ENCODE data around the gene ESYT1. TPM values are rescaled to one million over a fixed set of nuclear protein-coding genes. Genes with fewer than 3 reads are reported as not detected.

ESYT1 gene
- total and polyA plus RNA-seq, 9 of the 15 experiments (the other 6 are each of a cell fraction or from before 2014, with no cell fraction given): 132 to 420 (median 164) TPM

DNA sequence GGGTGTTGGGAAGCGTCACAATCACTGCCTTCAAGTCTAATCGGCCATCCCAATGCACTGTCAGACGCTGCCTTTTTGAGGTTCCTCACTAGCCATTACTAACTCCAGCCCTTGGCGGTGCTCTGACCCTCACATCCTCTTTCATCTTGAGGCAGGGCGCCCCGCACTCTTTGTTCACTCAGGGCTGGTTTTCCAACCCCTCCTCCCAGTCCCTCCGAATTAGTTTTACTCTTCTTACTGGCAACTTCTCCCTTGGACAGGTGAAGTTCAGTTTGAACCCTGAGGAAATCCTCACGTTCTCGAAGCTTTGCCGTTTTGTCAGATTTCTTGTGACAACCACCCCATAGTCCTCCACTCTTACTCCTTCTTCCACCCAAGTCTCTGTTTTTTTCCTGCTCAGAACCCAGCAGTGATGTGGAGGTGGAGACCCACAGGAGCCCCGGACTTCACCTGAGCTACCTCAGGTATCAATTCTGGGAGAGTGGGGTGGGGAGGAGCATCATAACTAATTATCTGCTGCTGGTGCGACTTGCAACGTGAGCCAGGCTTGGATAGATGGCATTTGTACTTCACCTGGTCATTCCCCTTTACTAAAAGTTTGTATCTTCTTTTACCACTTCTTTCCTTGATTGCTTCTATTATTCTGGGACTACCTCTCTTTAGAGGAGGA, 9.2 kb upstream of the ESYT1 start (continued):
- TF ChIP-seq, protein P1, sequence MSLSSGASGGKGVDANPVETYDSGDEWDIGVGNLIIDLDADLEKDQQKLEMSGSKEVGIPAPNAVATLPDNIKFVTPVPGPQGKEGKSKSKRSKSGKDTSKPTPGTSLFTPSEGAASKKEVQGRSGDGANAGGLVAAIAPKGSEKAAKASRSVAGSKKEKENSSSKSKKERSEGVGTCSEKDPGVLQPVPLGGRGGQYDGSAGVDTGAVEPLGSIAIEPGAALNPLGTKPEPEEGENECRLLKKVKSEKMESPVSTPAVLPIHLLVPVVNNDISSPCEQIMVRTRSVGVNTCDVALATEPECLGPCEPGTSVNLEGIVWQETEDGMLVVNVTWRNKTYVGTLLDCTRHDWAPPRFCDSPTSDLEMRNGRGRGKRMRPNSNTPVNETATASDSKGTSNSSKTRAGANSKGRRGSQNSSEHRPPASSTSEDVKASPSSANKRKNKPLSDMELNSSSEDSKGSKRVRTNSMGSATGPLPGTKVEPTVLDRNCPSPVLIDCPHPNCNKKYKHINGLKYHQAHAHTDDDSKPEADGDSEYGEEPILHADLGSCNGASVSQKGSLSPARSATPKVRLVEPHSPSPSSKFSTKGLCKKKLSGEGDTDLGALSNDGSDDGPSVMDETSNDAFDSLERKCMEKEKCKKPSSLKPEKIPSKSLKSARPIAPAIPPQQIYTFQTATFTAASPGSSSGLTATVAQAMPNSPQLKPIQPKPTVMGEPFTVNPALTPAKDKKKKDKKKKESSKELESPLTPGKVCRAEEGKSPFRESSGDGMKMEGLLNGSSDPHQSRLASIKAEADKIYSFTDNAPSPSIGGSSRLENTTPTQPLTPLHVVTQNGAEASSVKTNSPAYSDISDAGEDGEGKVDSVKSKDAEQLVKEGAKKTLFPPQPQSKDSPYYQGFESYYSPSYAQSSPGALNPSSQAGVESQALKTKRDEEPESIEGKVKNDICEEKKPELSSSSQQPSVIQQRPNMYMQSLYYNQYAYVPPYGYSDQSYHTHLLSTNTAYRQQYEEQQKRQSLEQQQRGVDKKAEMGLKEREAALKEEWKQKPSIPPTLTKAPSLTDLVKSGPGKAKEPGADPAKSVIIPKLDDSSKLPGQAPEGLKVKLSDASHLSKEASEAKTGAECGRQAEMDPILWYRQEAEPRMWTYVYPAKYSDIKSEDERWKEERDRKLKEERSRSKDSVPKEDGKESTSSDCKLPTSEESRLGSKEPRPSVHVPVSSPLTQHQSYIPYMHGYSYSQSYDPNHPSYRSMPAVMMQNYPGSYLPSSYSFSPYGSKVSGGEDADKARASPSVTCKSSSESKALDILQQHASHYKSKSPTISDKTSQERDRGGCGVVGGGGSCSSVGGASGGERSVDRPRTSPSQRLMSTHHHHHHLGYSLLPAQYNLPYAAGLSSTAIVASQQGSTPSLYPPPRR (CRISPR knock-in tag; IDR thresholded peaks at IDR 0.05; ENCODE audit: borderline replicate concordance): no peak
- TF ChIP-seq, protein P2, sequence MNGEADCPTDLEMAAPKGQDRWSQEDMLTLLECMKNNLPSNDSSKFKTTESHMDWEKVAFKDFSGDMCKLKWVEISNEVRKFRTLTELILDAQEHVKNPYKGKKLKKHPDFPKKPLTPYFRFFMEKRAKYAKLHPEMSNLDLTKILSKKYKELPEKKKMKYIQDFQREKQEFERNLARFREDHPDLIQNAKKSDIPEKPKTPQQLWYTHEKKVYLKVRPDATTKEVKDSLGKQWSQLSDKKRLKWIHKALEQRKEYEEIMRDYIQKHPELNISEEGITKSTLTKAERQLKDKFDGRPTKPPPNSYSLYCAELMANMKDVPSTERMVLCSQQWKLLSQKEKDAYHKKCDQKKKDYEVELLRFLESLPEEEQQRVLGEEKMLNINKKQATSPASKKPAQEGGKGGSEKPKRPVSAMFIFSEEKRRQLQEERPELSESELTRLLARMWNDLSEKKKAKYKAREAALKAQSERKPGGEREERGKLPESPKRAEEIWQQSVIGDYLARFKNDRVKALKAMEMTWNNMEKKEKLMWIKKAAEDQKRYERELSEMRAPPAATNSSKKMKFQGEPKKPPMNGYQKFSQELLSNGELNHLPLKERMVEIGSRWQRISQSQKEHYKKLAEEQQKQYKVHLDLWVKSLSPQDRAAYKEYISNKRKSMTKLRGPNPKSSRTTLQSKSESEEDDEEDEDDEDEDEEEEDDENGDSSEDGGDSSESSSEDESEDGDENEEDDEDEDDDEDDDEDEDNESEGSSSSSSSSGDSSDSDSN (IDR thresholded peaks at IDR 0.05; ENCODE audit: borderline replicate concordance in 1 of 2, low read depth in 2 of 2, low read length in 2 of 2): no peak
- TF ChIP-seq PRPF4 (IDR thresholded peaks at IDR 0.05; ENCODE audit: insufficient read depth, low read depth, low read length, poor library complexity, severe bottlenecking) (no peak), ZNF282 (CRISPR knock-in tag; IDR thresholded peaks at IDR 0.05) (0 out of 2 replicates have a peak, but pooled peaks have one; percentile 69), HDGF (IDR thresholded peaks at IDR 0.05) (0 out of 2 replicates have a peak, but pooled peaks have one; percentile 66), SAP30 (IDR thresholded peaks at IDR 0.05; ENCODE audit: borderline replicate concordance, insufficient read depth, low read depth, low read length, poor library complexity, severe bottlenecking) (peak; percentile 3), KAT7 (CRISPR knock-in tag; IDR thresholded peaks at IDR 0.05; ENCODE audit: borderline replicate concordance) (no peak), HSF4 (CRISPR knock-in tag; IDR thresholded peaks at IDR 0.05; ENCODE audit: borderline replicate concordance) (no peak)
- TF ChIP-seq, protein P3, sequence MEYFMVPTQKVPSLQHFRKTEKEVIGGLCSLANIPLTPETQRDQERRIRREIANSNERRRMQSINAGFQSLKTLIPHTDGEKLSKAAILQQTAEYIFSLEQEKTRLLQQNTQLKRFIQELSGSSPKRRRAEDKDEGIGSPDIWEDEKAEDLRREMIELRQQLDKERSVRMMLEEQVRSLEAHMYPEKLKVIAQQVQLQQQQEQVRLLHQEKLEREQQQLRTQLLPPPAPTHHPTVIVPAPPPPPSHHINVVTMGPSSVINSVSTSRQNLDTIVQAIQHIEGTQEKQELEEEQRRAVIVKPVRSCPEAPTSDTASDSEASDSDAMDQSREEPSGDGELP (CRISPR knock-in tag; IDR thresholded peaks at IDR 0.05; ENCODE audit: borderline replicate concordance): no peak

Data from K562 (cell line).